Measurements from ENCODE around the gene PACS1.

GRCh38 chr11:66126064-66126463 is 56.0 kb downstream of the PACS1 start:
- no peak for TF ChIP-seq CTCF (IDR thresholded peaks at IDR 0.05)
- no peak for TF ChIP-seq POLR2A (IDR thresholded peaks at IDR 0.05)
- peak in 2 of 3 donors; percentile 53 to 82 for TF ChIP-seq POLR2AphosphoS5 (IDR thresholded peaks at IDR 0.05)
- TF ChIP-seq EP300 (IDR thresholded peaks at IDR 0.05), result no peak

Measured in stomach (tissue), 4 donors.